ENCODE measurements around the gene ZRANB2.
A peak's percentile ranks its signal among the peaks of the same experiment; 100 is the strongest.

Gene ZRANB2

GRCh38 chr1:71080739-71081696 is at the start of gene ZRANB2:
Gene ZRANB2, minus strand, starts transcription at chr1:71081035. Its CDS starts 40 bp downstream, at chr1:71080995.
- peak; percentile 74 to 82 for DNase-seq (ENCODE audit: low read depth in 2 of 2)

GRCh38 chr1:71128060-71128459 is 47.2 kb upstream of the ZRANB2 start:
- DNase-seq (ENCODE audit: low read depth in 2 of 2), result no peak

GRCh38 chr1:71118086-71118485 is 37.3 kb upstream of the ZRANB2 start:
- no peak for DNase-seq (ENCODE audit: low read depth in 2 of 2)

- DNase-seq (ENCODE audit: low read depth in 2 of 2), result no peak
Observed at GRCh38 chr1:71116729-71117128, 35.9 kb upstream of the ZRANB2 start.

GRCh38 chr1:71106658-71107322 is 26.0 kb upstream of the ZRANB2 start:
- DNase-seq (ENCODE audit: low read depth in 2 of 2), result no peak

GRCh38 chr1:71104417-71104816 is 23.6 kb upstream of the ZRANB2 start:
- no peak for DNase-seq (ENCODE audit: low read depth in 2 of 2)

GRCh38 chr1:71101839-71102376 is 21.1 kb upstream of the ZRANB2 start:
- DNase-seq (ENCODE audit: low read depth in 2 of 2), result no peak

- no peak for DNase-seq (ENCODE audit: low read depth in 2 of 2)
Observed at GRCh38 chr1:71097428-71097827, 16.6 kb upstream of the ZRANB2 start.

GRCh38 chr1:71094913-71095312 is 14.1 kb upstream of the ZRANB2 start:
- DNase-seq (ENCODE audit: low read depth in 2 of 2), result no peak

- DNase-seq (ENCODE audit: low read depth in 2 of 2), result no peak
Observed at GRCh38 chr1:71093938-71094337, 13.1 kb upstream of the ZRANB2 start.

- DNase-seq (ENCODE audit: low read depth in 2 of 2), result no peak
Observed at GRCh38 chr1:71089536-71090270, 8.9 kb upstream of the ZRANB2 start.

- DNase-seq (ENCODE audit: low read depth in 2 of 2), result no peak
Observed at GRCh38 chr1:71088645-71089287, 7.9 kb upstream of the ZRANB2 start.

- no peak for DNase-seq (ENCODE audit: low read depth in 2 of 2)
Observed at GRCh38 chr1:71087713-71088112, 6.9 kb upstream of the ZRANB2 start.

- DNase-seq (ENCODE audit: low read depth in 2 of 2), result no peak
Observed at GRCh38 chr1:71087060-71087459, 6.2 kb upstream of the ZRANB2 start.

- DNase-seq (ENCODE audit: low read depth in 2 of 2), result no peak
Observed at GRCh38 chr1:71086331-71086730, 5.5 kb upstream of the ZRANB2 start.

GRCh38 chr1:71083271-71083670 is 2.4 kb upstream of the ZRANB2 start:
- no peak for DNase-seq (ENCODE audit: low read depth in 2 of 2)

- DNase-seq (ENCODE audit: low read depth in 2 of 2), result no peak
Observed at GRCh38 chr1:71081697-71082080, 854 bp upstream of the ZRANB2 start.

GRCh38 chr1:71080230-71080738 is 551 bp downstream of the ZRANB2 start:
- DNase-seq (ENCODE audit: low read depth in 2 of 2), result no peak

GRCh38 chr1:71074681-71075080 is 6.2 kb downstream of the ZRANB2 start:
- DNase-seq (ENCODE audit: low read depth in 2 of 2), result no peak

- no peak for DNase-seq (ENCODE audit: low read depth in 2 of 2)
Observed at GRCh38 chr1:71072273-71072672, 8.6 kb downstream of the ZRANB2 start.

- DNase-seq (ENCODE audit: low read depth in 2 of 2), result no peak
Observed at GRCh38 chr1:71071720-71072119, 9.1 kb downstream of the ZRANB2 start.
